Breast epithelium (tissue), 4 donors: ENCODE results near the gene SUPT20H. TPM values are rescaled to one million over a fixed set of nuclear protein-coding genes. Genes with fewer than 3 reads are reported as not detected.
"Not testable (repeated sequence)": the region's sequence is repeated elsewhere in the genome, so short reads cannot be mapped to it uniquely, and the experiment has no call there.

ENCODE experiments used
- DNase-seq, 2 donors: peaks; one replicate each; pipeline ENCODE4 v3.0.0-alpha.2; 2019; ENCODE audit warnings: low spot score in 2 of 2
- H3K27ac ChIP-seq, 2 donors: fragments of 200-600 bp; sonication (generic) in 1 of 2; one replicate each; pipeline ENCODE4 v1.5.1; 2016 to 2019; ENCODE audit warnings: mild to moderate bottlenecking in 1 of 2
- H3K27me3 ChIP-seq, 2 donors: fragments of 200-600 bp; sonication (generic) in 1 of 2; one replicate each; pipeline versions ENCODE4 v1.5.1 to v1.6.0; 2017 to 2019; ENCODE audit warnings: control low read depth in 1 of 2, mild to moderate bottlenecking in 1 of 2
- H3K36me3 ChIP-seq: fragments of 200-600 bp; one replicate; pipeline ENCODE4 v1.5.1; 2019
- H3K4me1 ChIP-seq, 2 donors: fragments of 200-600 bp; sonication (generic); one replicate each; pipeline ENCODE4 v1.5.1; 2016 to 2019; ENCODE audit warnings: control low read depth in 1 of 2
- H3K4me3 ChIP-seq, 3 donors: fragments of 200-600 bp; sonication (generic); 1 replicate in 2 of 3; 2 replicates in 1 of 3; pipeline ENCODE4 v1.5.1; 2016 to 2019; ENCODE audit warnings: mild to moderate bottlenecking in 3 of 3, moderate library complexity in 2 of 3
- H3K9me3 ChIP-seq, 2 donors: fragments of 200-600 bp; sonication (generic) in 1 of 2; one replicate each; pipeline ENCODE4 v1.5.1; 2016 to 2019; ENCODE audit warnings: control low read depth in 1 of 2
- CTCF ChIP-seq, 3 donors: fragments of 450-650 bp; IDR thresholded peaks; one replicate each; pipeline ENCODE4 v1.5.1; 2016 to 2017; ENCODE audit warnings: antibody characterized with exemption in 3 of 3, mild to moderate bottlenecking in 3 of 3, moderate library complexity in 3 of 3
- POLR2A ChIP-seq: fragments of 450-650 bp; IDR thresholded peaks from one replicate; pipeline ENCODE4 v1.6.1; 2016; ENCODE audit warnings: antibody characterized with exemption, mild to moderate bottlenecking, moderate library complexity
- POLR2AphosphoS5 ChIP-seq, 3 donors: sonication (generic); formaldehyde crosslinking; IDR thresholded peaks; one replicate each; pipeline ENCODE4 v1.6.1; 2017; ENCODE audit warnings: antibody characterized with exemption in 3 of 3
- intact Hi-C: fragments of 100-400 bp; cut with DNase I; formaldehyde crosslinking; loops from one replicate; pipeline ENCODE4 v1.15.1; 2023; ENCODE audit warnings: low total_unique reads
- total RNA-seq, 3 donors: library from RNA; depleted of rRNA; stranded (reverse); fragments of >200 nt; gene quantifications; one replicate each; pipeline ENCODE4 v1.1.0, GENCODE V29; 2016

SUPT20H gene
- total RNA-seq, 3 donors from 2014 or later, result 33.4 to 94.8 (median 55.7) TPM

GRCh38 chr13:37065890-37066526 lies 6.5 kb upstream of the SUPT20H start:
- no peak for DNase-seq
- H3K4me1 ChIP-seq, result no peaks in the 10 kb centered on the region
- TF ChIP-seq POLR2AphosphoS5 (IDR thresholded peaks at IDR 0.05), result no peak
- TF ChIP-seq POLR2A, result no peak
- TF ChIP-seq CTCF (IDR thresholded peaks at IDR 0.05), result no peak
- no peak overlapping the region for H3K27ac ChIP-seq
- intact Hi-C loops, result no loop called here
- no peak overlapping the region for H3K4me3 ChIP-seq
- no peaks in the 10 kb centered on the region for H3K27me3 ChIP-seq
- no peaks in the 10 kb centered on the region for H3K36me3 ChIP-seq
- no peaks in the 10 kb centered on the region for H3K9me3 ChIP-seq

- no peaks in the 10 kb centered on the region for H3K36me3 ChIP-seq
- H3K4me1 ChIP-seq, result no peaks in the 10 kb centered on the region
- peak overlapping the region; percentile 68 to 100 (median 86) for H3K4me3 ChIP-seq
- H3K9me3 ChIP-seq, result no peaks in the 10 kb centered on the region
- no peak for TF ChIP-seq CTCF (IDR thresholded peaks at IDR 0.05)
- TF ChIP-seq POLR2A, result no peak
- no peak for TF ChIP-seq POLR2AphosphoS5 (IDR thresholded peaks at IDR 0.05)
- no peak for DNase-seq
- peak overlapping the region; percentile 90 to 99 for H3K27ac ChIP-seq
- intact Hi-C loops, result no loop called here
- no peaks in the 10 kb centered on the region for H3K27me3 ChIP-seq
Measured at GRCh38 chr13:37059848-37060192, 332 bp upstream of the SUPT20H start.

DNA sequence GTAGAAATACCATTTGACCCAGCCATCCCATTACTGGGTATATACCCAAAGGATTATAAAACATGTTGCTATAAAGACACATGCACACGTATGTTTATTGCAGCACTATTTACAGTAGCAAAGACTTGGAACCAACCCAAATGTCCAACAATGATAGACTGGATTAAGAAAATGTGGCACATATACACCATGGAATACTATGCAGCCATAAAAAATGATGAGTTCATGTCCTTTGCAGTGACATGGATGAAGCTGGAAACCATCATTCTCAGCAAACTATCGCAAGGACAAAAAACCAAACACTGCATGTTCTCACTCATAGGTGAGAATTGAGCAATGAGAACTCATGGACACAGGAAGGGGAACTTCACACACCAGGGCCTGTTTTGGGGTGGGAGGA lies 3.3 kb downstream of the SUPT20H start:
- H3K27me3 ChIP-seq, DNase-seq, H3K36me3 ChIP-seq, H3K4me1 ChIP-seq, H3K27ac ChIP-seq, H3K9me3 ChIP-seq, H3K4me3 ChIP-seq, intact Hi-C loops: not testable (repeated sequence)

- H3K27ac ChIP-seq, H3K36me3 ChIP-seq, DNase-seq, intact Hi-C loops, H3K4me1 ChIP-seq, H3K27me3 ChIP-seq, H3K9me3 ChIP-seq, H3K4me3 ChIP-seq: not testable (repeated sequence)
Measured at GRCh38 chr13:37053111-37053510, 6.4 kb downstream of the SUPT20H start.

DNA sequence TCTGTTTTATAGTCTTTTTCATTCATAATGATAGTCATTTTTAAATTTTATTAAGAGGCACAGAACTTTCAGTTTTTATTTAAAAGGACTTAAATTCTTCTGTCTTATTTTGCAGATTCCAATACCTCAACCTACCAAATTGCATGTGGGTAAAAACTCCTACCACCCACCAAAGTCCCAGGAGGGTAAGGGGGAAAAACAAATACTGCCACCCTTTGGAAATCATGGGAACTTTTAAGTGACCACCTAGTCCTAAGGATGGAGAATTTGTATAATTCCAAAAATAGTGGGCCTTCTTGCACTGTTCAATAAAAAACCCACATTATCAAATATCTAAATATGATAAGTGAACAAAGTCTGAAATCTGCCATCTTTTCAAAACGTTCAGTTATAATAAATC lies 9.7 kb downstream of the SUPT20H start:
- Histone ChIP-seq H3K4me1 (no peaks in the 10 kb centered on the region), H3K36me3 (no peaks in the 10 kb centered on the region), H3K27ac (no peak overlapping the region), H3K27me3 (no peaks in the 10 kb centered on the region), H3K9me3 (no peaks in the 10 kb centered on the region), H3K4me3 (no peak overlapping the region)
- intact Hi-C loops, result no loop called here
- TF ChIP-seq POLR2AphosphoS5 (IDR thresholded peaks at IDR 0.05), result no peak
- TF ChIP-seq POLR2A, result no peak
- no peak for TF ChIP-seq CTCF (IDR thresholded peaks at IDR 0.05)
- no peak for DNase-seq

DNA sequence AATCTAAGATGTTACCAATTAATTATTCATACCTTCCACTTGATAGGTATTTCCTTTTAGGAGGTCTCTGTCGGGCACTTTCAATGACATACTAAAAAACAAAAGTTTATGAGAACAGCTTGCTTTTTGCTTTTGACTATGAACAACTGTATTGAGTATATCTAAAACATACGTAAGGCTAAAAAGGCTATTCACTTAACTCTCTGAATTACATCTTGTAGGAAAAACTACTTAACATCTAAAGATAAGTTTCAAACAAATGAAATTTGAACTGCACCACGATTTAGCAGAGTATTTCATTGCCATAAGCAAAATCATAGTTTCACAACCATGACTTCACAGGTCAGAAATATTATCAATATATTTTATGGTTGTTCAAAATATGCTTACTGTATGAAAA lies 11.6 kb downstream of the SUPT20H start:
- intact Hi-C loops, result no loop called here
- no peaks in the 10 kb centered on the region for H3K27me3 ChIP-seq
- H3K36me3 ChIP-seq, result no peaks in the 10 kb centered on the region

More for the DNA sequence above, 11.6 kb downstream of the SUPT20H start:
- Histone ChIP-seq H3K9me3 (no peaks in the 10 kb centered on the region), H3K27ac (no peak overlapping the region), H3K4me3 (no peak overlapping the region), H3K4me1 (no peaks in the 10 kb centered on the region)
- DNase-seq, result no peak
- TF ChIP-seq POLR2AphosphoS5 (IDR thresholded peaks at IDR 0.05) (no peak), CTCF (IDR thresholded peaks at IDR 0.05) (no peak), POLR2A (no peak)
